HG02623 (cell line): ENCODE results near the gene GLIS2.
"Not testable (repeated sequence)": the region's sequence is repeated elsewhere in the genome, so short reads cannot be mapped to it uniquely, and the experiment has no call there.

ENCODE experiments used
- ATAC-seq: cut with Tn5 transposase; IDR thresholded peaks from one replicate; pipeline ENCODE4 v1.9.1; 2021; ENCODE audit warnings: moderate library complexity; ENCODE audit not compliant: unreplicated experiment

Gene GLIS2

GRCh38 chr16:4333714-4334113, 17.8 kb downstream of the GLIS2 start:
- ATAC-seq: not testable (repeated sequence)

DNA sequence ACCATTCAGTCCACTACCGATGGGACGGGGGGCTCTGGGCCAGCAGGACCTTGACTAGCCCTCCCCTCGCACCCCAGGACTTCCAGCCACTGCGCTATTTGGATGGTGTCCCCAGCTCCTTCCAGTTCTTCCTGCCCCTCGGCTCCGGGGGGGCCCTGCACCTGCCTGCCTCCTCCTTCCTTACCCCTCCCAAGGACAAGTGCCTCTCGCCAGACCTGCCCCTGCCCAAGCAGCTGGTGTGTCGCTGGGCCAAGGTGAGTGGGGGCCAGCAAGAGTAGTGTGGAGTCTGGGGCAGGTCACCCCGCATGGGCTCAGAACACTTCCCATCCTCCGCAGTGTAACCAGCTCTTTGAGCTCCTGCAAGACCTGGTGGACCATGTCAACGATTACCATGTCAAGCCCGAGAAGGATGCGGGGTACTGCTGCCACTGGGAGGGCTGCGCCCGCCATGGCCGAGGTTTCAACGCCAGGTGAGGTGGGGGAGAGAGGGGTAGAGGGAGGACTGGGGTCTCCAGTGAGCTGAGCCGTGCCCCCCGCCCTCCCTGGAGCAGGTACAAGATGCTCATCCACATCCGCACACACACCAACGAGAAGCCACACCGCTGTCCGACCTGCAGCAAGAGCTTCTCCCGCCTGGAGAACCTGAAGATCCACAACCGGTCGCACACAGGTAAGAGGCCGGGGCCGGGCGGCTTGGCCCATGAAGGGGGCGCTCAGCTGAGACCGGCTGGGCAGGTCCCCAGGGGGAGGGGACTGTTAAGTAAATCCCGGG, 19.0 kb downstream of the GLIS2 start:
- ATAC-seq: no peak

DNA sequence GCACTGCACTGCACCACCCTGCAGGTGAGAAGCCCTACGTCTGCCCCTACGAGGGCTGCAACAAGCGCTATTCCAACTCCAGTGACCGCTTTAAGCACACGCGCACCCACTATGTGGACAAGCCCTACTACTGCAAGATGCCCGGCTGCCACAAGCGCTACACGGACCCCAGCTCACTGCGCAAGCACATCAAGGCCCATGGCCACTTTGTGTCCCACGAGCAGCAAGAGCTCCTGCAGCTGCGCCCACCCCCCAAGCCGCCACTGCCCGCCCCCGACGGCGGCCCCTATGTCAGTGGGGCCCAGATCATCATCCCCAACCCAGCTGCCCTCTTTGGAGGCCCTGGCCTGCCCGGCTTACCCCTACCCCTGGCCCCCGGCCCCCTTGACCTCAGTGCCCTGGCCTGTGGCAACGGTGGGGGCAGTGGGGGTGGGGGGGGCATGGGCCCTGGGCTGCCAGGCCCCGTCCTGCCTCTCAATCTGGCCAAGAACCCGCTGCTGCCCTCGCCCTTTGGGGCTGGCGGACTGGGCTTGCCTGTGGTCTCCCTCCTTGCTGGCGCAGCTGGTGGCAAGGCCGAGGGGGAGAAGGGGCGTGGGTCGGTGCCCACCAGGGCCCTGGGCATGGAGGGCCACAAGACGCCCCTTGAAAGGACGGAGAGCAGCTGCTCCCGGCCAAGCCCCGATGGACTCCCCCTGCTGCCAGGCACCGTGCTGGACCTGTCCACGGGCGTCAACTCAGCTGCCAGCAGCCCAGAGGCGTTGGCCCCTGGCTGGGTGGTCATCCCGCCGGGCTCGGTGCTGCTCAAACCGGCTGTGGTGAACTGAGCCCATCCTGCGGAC, 21.1 kb downstream of the GLIS2 start:
- ATAC-seq: no peak

DNA sequence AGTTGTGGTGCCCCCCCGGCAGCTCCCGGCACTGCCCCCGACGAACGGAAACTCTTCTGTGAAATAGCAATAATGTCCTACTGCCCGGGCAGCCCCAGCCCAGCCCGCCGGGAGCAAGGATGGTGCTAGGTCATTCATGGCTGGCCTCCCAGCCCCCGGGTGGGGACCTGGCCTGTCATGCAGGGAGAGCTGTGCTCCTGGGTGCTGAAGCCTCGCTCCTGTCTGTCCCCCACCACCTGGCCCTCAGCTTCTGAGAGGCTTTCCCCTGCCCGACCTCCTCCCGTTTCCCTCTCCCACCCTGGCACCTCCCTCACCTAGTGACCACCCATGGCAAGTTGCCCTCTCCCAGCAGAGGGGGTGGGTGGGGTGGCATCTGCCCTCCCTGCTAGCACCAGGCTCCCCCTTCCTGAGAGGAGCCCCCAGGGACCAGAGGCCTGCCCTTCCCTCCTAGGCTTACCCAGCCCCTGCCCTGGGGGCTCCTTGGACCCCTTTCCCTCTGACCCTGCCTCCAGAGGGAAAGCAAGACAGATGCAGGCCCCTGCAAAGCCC, 21.7 kb downstream of the GLIS2 start:
- no peak for ATAC-seq

GRCh38 chr16:4338125-4338582, 22.3 kb downstream of the GLIS2 start:
- no peak for ATAC-seq

DNA sequence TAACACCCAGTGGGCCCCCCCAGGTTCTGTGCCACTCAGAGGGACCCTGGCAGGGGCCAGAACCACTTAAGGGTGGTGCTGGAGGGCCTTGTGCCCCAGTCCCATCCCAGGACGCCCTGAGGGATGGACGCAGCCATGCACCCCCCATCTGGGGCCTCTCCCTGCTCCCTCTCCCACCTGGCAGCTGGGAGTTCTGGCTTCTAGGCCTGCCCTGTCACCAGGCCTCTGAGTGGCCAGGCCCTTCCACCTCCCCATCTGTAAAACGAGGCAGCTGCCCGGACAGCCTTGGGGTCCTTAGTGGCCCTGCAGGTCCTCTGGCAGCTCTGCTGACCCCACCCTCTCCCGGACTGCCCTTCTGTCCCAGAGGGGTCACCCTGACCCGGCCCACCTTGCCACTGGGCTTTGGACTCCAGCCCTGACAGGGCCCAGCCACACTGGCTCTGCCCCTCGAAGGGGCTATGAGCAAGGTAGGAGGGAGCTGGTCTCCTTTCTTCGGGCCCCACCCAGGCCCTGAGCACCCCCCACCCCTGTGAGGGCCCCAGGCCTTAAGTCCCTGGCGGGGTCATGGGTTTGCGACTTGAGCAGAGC, 22.9 kb downstream of the GLIS2 start:
- no peak for ATAC-seq

DNA sequence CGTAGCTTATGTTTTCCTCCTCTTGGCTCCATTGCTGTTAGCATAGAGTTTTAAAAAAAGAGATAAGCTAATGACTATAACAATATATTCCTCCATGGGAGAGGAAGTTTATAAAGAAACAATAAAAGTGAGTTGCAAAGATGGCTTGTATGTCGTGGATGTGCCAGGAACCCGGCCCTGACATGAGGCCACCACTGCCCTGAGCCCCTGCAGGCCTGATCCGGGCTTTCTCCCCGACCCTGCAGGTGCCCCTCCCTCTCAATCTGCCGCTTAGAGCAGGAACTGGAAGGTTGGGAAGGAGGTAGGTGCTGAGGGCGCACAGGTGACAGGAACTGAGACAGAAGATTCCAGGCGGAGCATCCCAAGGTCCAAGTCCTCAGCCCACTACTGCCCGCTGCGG, 23.6 kb downstream of the GLIS2 start:
- no peak for ATAC-seq

- no peak for ATAC-seq
Measured at GRCh38 chr16:4339909-4340308, 24.0 kb downstream of the GLIS2 start.

DNA sequence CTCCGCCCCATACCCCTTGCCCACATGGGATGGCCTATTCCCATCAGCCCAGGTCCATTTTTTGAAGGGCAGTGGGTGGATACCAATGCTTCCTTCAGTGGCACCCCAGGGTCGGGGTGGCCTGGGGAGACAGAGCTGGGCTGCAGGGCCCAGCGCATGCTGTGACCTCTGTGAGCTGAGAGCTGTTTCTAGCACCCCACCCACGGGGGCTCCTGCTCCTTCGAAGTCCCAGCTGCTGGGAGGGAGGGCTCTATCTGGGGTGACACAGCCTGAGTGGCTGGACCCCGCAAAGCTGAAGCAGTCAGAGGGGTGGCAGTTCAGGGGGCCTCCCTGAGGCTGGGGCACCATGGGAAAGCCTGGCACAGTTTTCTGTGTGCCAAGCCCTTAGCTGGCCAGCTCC, 24.6 kb downstream of the GLIS2 start:
- no peak for ATAC-seq

DNA sequence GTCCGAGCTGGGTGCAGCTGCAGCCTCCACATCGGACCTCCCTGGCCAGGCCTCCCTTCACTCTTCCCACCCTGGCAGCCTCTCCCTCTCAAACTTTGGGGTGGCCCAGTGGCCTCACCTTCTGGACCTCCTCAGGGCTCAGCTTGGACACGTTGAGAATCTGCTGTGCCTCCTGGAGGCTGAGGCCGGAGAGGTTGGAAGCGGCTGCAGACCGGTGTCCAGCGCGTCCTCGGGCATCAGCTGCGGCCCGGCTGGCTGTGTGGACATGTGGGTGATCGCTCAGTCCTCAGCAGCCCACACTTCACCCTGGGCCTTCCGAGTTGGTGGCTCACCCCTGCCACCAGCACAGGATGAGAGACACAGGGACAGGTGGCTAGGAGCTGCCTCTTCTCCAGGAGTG, 25.4 kb downstream of the GLIS2 start:
- no peak for ATAC-seq

DNA sequence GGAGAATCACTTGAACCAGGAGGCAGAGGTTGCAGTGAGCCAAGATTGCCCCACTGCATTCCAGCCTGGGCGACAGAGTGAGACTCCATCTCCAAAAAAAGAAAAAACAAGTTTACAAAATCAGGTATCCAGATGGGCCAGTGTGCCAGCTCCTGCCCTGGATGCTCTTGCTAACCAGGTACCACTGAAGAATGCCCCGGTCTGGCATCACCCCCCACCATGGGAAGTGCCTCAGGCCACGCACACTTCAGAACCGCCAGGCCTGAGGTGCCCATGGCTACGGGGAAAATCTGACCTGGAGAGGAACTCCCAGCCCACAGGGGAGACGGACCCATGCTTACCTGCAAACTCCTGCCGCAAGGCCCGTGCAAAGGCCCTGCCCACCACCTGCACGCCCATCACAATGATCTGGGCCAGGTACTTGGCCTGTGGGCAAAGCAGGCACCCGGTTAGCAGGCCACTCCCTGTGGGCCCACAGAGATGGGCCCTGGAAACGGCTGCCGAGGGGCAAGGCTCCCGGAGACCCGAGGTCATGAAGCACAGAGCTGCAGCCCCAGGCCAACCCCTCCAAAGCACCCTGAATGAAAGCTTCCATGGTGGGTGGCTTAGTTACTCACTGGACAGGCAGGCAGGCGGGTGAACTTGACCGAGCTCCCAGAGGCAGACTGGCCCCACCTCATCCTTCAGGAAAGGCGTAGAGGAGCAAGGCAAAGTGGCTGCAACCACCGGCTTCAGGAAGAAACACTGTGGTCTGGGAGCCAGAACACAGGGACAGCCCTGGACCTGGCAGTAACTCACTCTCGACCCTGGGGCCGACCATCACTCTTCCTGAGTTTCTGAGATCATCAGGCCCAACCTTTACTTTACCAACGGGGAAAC, 27.2 kb downstream of the GLIS2 start:
- no peak for ATAC-seq

GRCh38 chr16:4344300-4344982, 28.6 kb downstream of the GLIS2 start:
- not testable (repeated sequence) for ATAC-seq

- no peak for ATAC-seq
Measured at GRCh38 chr16:4344983-4345835, 29.3 kb downstream of the GLIS2 start.

DNA sequence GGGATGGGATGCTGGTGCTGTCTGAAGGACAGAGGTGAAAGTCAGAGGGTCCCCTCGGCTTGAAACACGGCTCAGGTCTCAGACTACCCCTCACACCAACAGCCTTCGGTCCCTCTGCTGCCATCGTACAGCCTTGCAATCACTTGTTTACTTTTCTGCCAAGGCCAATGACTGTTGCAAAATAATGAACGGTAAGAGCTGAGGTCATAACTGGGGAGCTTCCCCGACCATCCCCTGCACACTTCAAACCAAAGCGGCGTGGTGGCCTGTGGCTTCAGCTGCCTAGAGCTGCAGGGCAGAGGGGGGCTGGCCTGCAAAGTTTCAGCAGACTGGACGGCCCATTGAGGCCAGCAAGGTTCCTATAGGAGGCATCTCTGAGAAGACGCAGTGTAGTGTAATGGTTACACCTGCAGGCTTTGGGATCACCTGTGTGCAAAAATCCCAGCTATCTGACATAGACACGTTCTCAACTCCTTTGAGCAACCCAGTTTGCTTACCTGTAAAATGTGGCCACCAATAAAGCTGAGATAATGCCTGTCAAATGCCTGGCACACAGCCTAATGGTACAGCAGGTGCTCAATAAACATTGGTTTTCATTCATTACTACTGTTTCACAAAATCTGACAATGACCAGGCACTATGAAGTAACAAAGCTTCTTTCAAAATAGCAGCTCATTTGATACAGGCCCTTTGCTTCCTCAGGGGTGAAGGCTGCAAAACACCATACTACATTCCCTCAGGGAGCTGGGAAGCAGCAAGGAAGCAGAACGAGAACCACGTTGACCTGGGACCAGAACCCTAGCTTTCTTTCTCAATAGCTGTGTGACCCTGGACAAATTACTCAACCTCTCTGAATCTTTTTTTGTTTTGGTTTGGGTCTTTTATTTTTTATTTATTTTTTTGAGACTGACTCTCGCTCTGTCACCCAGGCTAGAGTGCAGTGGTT, 30.2 kb downstream of the GLIS2 start:
- ATAC-seq: no peak

DNA sequence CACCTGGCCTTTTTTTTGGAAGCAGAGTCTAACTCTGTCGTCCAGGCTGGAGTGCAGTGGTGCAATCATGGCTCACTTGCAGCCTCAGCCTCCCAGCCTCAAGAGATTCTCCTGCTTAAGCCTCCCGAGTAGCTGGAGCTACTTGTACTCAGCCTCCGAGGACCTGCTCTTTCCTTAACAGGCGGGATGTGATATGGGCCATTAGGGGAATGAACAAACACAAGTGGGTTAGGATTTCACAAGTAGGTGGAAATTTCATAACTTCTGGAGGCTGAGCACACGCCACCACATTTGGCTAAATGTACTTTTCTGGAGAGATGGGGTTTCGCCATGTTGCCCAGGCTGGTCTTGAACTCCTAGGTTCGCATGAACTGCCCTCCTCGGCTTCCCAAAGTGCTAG, 31.1 kb downstream of the GLIS2 start:
- no peak for ATAC-seq

DNA sequence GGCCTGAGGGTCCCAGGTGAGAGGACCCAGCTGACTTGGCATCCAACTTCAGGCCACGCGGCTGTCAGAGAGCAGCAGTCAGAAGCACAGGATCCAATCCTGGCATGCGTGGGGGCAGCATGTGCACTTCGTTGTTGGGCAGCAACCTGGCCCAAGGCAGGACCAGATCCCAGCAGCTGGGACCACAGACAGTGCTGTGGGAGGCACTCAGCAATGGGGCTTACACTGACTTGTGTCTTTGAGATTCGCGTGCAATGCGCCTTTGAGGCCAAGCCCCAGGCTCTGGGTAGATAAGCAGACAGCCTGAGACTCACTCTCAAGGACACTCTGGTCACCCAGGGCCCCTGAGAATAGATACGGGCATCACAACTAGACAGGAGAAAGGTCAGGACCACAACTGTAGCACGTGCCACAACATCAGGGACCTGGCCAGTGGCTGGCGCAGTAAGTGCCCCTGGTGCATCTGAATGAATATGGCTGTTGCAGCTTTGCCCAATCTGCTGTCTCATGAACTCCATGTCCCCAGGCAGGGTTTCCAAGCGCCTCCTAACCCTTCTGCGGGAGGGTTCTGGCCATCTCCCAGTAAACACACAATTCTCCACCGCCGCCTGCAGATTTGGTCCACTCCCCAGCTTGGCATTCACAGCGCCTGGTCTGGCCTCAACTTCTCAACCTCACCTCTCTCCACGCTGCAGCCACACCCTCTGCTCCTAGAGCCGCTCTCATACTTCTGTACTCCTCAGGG, 32.1 kb downstream of the GLIS2 start:
- no peak for ATAC-seq

- ATAC-seq: no peak
Measured at GRCh38 chr16:4349332-4349731, 33.5 kb downstream of the GLIS2 start.
